T follicular helper cell (primary cell): Measurements from ENCODE around the gene MTCL1.
A peak's percentile ranks its signal among the peaks of the same experiment; 100 is the strongest.

Source experiments
- DNase-seq: peaks from one replicate; pipeline ENCODE4 v3.0.0-alpha.2; 2020; ENCODE audit warnings: low read depth

The MTCL1 gene

DNA sequence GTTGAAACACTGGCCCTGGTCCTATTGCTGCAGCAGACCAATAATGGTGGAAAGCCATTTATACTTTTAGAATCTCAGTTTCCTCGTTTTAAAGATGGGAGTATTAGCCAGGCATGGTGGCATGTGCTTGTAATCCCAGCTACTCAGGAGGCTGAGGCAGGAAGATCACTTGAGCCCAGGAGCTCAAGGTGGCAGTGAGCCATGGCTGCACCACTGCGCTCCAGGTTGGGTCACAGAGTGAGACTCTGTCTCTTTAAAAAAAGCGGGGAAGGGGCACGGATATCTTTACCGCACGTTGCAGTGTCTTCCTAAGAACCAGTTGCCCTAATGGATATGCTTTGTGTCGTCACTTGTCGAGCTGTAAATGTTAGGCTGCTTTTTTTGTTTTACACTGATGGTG is 8.3 kb downstream of the MTCL1 start:
- DNase-seq: no peak

DNA sequence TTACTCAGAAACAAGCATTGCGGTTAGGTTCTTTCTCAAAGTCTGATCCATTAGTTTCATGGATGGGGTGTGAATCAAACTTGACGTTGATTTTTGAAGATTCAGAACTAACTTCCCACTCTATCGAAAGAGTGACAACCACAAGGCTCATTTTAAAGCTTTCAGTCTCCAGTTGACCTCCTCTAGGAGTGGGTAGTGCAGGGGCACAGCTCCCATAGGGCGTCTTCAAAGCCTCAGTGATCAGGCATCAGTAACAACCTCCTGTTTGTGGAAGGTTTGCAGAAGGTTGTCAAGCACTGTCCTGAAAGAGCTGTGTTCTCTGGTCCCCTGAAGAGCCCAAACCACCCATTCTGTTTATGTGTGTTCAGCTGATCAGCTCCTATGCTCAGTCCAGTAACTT is 10.2 kb downstream of the MTCL1 start:
- DNase-seq: no peak

DNA sequence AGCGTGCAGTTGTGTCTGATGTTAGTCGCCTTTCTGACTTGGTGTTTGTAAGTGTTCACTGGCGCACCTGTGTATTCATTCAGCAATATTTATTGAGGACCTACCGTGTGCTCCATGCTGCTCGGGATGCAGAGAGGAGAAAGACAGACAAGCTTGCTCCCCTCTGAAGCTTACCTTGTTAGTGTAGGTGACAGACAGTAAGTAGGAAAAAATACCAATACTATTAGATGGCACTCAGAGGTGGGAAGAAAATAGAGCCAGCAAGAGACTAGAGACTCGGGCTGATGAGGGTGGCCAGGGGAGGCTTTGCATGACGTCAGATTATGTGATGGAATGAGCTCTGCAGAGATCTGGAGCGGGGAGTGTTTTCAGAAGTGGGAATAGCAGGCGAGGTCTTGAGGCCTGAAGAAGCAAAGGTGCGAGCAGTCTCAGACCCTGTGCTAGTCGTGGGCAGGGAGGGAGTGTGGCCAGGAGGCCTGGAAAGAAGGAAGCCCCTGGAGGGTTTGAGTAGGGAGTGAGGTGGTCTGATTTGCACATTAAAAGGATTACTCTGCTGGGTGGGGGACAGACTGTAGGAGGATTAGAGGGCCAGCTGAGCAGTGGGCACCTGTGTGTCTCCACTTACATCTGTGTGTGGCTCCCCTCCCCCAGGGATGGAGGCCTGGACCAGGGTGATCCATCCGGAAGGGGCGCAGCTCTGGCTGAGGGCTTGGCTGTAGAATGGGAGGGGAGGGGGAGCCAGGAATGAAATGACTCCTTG is 11.8 kb downstream of the MTCL1 start:
- DNase-seq: no peak

DNA sequence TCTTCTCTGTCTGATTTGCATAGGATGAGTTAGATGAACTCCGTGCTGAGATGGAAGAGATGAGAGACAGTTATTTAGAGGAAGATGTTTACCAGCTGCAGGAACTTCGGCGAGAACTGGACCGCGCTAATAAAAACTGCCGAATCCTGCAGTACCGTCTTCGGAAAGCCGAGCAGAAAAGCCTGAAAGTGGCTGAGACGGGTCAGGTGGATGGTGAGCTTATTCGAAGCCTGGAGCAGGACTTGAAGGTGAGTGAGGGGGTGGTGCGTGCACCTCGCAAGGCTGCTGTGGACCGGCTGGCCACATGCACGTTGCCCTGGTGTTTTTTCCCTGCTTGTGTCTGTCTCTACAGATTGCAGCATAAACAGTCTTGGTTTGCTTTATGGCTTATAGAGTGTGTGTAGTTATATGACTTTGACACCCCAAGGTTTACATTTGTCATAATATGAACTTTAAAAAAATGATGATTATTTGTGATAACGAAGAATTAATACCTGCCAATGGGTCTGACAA is 13.1 kb downstream of the MTCL1 start:
- no peak for DNase-seq

DNA sequence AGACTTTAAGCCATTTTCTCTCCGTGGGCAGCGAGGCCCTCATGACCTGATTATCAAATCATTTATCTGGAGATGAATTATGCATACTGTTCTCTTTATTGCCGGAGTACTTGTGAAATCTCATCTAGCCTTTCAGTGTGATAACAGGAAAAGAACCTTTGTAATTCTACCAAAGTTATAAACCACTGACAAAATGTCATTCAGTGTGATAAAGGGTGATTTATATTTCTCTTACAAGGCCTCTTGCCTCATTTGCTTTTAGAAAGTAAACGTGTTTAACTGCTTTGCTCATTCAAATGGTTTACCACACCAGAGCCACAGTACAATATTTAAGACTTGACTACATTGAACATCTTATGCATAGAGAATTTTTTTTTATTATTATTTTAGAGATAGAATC is 13.8 kb downstream of the MTCL1 start:
- DNase-seq: no peak

DNA sequence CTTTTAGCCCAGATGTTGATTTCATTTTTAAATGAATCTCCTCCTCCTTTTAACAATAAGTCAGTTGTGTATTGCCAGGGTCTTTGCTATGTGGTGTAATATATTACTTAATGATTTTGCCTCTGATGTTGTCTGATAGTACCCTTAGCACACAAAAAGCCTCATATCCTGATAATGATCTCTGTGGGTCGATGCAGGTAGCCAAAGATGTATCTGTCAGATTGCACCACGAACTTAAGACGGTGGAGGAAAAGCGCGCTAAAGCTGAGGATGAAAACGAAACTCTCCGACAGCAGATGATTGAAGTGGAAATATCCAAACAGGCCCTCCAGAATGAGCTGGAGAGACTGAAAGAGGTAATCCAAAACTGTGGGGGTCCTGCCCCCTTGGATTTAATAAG is 14.8 kb downstream of the MTCL1 start:
- no peak for DNase-seq

DNA sequence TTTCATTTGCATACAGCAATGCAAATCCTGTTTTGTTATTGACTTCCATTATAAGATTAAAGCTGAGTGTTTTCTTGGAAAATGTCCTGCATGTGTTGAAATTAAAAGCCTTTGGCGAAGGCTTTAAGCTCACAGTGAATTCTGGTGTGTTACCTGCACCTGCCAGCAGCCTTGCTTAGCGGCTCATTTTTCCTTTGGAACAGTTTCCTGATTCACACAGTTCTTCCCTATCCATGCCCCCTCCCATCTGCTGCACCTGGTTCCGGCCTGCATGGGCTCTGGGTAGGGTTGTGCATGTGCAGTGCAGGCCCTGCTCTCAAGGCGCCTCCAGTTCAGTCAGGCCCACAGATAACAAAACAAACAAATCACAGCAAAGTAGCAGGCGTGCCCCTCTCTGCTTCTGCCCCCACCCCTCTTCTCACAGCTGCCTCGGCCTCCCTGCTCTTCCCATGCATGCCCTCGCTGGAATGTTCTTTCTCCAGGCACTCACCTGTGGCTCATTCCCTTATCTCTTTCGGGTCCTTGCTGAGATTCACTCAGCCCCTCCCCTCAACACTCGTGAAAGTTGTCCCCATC is 15.8 kb downstream of the MTCL1 start:
- DNase-seq: no peak

DNA sequence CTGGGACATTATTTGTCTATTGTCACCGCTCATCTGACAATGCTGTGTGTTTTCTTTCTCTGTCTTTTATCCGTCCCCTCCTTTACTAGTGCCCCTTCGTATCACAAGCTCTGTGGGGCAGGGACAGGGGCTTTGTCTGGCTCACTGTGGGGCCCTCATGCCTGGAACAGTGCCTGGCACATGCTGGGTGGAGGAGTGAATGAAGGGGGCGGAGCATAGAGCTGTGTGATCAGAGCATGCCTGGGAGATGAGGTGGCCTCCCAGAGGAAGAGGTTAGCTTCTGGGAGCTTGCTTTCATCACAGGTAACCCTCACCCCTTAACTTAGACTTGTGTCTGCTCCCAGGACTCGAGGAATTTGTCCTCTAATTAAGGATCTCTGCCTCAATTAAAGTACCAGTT is 16.4 kb downstream of the MTCL1 start:
- no peak for DNase-seq

DNA sequence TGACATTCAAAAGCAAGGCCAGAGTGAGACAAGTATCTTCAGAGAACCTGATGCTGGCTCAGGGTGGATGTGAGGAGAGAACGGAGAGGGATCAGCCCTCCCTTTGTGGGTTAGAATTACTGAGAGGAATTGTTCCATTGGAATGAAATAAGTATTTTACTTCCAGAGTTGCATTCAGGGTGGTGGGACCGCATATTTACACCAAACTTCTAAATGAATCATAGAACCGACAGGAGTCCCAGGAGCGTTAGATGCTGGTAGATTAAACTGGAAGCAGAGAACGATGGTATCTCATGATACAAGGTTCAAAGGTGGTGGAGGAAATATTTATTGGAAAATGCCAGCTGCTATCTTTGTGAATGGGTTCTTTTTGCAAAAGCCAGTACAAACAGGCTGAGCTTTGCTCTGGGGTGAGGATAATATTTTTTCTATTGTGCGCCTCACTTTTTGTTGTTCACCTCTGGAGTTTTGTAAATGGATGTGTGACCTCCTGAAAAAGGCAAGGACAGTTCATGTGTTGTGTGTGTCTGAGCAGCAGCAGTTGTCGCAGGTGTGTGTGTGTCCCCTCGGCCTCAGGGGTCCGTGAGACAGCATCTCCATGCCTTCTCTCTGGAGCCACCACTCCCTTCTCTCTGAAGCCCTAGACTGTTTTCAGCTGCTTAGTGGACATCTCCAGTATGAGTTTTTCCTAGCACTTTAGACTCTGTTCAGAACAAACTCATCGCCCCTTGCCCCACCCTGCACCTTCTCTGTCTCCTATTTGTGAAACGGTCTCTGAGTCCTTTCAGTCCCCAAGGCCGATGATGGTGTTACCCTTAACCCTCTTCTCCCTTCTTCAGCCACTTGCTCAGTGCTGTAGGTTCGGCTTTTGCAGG is 17.8 kb downstream of the MTCL1 start:
- DNase-seq: no peak

DNA sequence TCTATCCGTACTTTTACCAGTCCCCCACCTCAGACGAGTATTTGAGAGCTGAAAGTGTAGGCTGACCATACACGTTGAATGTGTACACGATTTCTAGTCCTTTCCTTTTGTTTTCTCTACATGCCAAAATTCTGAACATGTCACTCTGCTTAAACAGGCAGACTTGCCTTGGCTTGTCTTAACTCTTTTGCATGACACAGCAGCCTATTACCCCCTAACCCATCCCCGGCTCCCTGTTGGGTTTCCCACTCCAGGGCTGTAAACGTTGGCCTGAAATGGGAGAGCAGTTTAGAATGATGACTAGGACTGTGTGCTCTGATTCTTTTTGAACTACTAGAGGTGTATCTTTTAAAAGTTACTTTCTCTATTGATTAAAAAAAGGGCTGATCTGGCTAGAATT is 19.1 kb downstream of the MTCL1 start:
- DNase-seq: no peak

DNA sequence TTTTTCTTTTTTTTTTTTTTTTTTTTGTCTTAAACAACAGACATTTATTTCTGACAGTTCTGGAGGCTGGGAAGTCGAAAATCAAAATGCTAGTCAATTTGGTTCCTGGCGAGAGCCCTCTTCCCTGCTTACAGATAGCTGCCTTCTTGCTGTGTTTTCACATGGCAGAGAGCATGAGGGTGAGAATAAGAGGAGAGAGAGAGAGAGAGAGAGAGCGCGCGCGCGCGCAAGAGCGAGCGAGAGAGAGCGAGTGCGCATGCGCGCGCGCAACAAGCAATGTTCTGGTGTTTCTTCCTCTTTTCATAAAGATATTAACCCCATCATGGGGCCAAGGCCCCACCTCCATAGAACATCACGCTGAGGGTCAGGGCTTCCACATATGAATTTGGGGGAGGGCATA is 20.9 kb downstream of the MTCL1 start:
- DNase-seq: no peak

DNA sequence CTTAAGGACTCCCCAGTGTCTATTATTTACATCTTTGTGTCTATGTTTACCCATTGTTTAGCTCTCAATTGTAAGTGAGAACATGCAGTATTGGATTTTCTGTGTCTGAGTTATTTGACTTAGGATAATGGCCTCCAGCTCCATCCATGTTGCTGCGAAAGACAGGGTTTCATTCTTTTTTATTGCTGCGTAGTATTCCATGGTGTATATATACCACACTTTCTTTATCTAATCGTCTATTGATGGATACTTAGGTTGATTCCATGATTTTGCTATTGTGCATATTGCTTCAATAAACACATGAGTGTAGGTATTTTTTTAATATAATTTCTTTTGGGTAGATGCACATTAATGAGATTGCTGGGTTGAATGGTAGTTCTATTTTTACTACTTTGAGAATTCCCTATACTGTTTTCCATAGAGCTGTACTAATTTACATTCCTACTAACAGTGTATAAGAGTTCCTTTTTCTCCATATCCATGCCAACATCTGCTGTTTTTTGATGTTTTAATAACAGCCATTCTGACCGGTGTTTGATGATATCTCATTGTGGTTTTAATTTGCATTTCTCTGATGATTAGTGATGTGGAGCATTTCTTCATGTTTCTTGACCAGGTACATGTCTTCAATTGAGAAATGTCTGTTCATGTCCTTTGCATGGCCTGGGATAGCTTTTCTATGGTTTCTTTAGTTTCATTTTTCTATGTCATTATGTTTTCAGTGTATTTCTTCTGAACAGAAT is 21.8 kb downstream of the MTCL1 start:
- no peak for DNase-seq

DNA sequence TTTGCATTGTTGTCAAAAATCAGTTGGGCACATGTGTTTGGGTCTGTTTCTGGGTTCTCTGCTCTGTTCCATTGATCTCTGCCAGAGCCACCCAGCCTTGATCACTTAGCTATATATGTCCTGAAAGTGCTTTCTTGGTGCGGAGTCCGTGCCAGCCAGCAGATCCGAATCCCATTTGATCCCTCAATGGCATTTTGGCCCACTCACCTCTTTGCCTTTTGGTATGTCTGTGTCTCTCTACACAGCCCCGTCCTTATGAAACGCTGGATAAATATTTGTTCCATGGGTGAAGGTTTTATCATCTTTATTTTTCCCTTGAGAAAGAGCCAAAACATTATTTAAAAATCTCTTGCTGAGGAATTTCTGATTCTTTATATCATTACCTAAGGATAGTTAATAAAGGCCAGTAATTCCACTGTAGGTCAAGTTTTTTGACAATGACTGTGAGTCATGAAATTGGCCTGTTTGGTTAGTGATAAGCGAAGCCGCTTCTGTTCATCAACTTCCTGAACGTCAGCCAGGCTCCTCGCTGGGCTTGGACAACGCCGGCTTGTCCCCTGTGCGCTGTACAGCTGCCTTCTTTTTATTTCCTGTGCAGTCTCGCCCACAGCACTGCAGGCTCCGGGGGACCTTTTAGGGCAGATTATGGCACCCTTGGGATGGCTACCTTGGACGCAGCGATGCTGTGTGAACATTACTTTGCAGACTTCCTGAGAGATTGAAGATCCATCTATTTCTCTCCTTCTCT is 24.9 kb downstream of the MTCL1 start:
- DNase-seq: no peak

DNA sequence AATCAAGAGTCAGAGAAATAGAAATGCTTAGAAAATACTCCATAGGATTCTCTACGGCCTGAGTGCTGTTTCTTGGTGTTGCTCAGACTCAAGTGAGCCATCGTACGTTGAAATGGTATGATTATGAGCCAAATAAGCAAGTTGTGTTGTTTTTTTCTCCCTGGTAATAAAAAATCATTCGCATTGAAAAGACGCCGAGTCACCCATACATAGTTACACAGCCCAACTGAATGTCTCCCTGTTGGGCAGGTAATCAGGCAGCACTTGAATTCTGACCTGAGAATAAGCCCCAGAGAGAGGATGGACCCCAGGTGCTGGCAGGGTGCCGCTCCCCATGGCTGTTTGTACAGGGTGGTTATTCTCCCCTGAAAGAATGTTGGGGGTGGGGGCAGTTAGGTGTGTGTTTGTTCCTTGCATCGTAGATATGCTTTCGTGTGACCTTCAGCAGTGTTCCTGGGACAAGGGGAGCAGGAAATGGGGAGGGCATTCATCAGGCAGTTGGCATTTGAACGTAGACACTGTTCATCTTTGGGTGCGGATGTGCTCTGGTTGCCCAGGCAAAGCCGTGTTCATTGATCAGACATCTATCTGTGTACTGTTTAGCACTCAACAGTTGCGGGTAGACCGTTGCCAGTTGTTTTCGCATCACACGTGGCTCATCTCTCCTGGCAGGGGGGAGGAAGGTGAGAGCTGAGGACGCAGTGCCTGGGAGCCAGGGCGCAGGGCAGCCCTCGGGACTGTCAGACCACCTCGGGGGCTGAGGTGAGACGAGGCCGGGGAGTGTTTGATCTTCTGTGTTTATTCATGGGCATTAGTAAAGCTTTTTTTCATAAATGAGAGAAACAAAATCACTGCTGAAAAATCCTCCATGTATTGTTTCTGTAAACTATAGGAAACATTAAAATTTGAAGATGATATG is 27.3 kb downstream of the MTCL1 start:
- no peak for DNase-seq

DNA sequence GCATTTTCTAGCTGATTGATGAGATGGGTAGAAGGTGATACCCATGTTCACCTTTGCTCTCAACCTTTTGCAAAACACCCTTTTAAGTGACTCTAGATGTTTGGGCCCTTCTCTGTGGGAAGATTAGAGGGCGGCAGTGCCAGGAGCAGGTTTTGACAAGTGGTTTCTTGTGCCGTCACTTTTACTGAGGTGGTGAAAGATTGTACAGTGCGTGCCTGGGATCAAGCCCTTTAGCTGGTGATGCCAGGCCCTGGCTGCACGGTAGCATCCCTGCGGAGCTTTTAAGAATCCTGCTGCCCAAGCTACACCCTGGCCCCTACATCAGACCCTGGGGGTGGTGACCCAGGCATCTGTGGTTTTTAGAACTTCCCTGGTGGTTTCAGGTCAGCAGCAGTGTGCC is 29.1 kb downstream of the MTCL1 start:
- no peak for DNase-seq

DNA sequence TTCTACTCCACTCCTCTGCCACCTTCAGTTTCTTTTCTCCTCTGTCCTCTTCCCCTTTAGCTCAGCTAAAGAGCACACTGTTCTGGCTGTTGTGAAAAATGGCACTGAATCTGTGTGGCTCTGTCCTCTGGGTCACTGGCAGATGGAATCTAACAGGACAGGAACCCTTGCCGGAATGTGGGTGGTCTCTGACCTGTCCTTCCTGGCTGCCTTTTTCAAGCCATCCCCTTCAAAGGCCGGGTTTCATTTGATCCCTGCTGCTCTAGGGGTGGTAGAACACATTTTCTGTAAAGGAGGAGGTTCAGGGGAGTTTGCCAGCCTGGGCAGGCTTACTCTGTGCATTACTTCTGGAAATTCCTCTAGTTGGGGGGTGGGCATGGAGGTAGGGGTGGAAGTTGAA is 29.9 kb downstream of the MTCL1 start:
- no peak for DNase-seq

DNA sequence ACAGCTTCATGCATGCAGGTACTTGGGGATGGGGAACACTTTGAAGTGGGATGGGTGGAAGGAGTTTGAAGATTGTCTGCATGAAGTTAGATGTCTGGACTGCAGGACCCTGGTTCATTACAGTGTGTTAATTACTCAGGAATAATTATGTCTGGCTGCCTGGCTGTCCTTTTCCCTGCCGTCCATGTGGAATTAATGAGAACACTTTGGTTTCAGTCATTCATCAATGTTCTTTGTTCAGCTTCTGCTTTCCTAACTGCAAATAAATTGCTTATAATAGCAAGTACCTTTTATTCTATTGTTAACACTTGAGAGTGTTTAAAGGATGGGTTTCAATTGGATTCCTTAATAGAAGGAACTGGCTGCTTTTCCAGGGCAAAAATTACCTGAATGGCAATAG is 35.8 kb downstream of the MTCL1 start:
- no peak for DNase-seq

DNA sequence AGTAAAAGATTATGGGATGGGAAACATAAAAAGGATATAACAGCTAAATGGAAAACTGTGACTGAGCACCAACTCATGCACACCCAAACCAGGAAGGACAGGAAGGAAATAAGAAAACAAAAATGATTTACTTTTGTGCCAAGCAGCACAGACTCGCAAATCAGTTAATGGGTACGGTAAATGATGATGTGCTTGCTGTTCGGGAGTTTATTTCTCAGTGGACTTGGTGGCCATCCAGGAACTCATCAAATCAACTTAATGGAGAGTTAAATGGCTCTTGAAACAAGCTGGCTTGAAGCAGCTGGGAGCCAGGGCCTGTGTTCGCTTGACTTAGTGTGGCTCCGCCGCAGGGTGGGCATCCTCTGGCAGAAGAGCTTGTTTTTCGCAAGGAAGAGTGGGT is 36.2 kb downstream of the MTCL1 start:
- DNase-seq: no peak

DNA sequence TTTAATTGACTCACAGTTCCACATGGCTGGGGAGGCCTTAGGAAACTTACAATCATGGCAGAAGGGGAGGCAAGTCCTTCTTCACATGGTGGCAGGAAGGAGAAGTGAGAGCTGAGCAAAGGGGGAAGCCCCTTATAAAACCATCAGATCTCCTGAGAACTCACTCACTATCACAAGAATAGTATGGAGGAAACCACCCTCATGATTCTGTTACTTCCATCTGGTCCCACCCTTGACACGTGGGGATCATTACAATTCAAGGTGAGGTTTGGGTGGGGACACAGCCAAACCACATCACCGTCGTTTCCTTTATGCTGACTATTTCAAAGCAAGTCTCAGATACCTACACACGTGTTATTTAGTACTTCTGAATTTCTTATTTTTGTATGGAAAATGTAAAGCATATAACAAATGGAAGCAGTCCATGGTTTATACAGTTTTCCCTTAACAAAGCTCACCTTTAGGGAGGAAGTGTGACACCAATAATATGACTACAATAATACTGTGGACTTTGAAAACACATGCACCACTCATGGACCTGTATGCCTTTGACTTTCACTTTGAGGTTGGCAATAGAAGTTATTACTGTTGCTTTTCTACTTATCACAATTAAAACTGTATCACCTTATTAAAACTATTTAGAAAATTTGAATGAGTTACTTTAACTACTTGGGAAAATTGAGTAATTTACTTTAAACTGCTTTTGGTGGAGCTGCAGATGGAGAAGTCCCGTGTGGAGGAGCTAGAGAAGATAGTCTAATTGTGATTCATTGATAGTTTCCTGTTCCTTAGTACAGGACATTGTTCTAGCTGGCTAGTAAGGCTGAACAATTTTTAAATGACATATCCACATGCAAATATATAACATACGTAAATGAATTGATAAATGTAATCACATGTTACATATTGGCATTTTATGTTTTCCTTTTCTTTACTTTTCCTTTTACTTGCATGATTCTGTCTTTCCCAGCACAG is 37.3 kb downstream of the MTCL1 start:
- peak; percentile 25 for DNase-seq
